ENCODE measurements around the gene FAM149A. TPM values are rescaled to one million over a fixed set of nuclear protein-coding genes. Genes with fewer than 3 reads are reported as not detected.
A peak's percentile ranks its signal among the peaks of the same experiment; 100 is the strongest.

Gene FAM149A
- total and polyA plus RNA-seq, 10 of the 15 experiments (the other 5 are each of a cell fraction or from before 2014, with no cell fraction given) = 0.38 to 1.9 (median 0.99) TPM

DNA sequence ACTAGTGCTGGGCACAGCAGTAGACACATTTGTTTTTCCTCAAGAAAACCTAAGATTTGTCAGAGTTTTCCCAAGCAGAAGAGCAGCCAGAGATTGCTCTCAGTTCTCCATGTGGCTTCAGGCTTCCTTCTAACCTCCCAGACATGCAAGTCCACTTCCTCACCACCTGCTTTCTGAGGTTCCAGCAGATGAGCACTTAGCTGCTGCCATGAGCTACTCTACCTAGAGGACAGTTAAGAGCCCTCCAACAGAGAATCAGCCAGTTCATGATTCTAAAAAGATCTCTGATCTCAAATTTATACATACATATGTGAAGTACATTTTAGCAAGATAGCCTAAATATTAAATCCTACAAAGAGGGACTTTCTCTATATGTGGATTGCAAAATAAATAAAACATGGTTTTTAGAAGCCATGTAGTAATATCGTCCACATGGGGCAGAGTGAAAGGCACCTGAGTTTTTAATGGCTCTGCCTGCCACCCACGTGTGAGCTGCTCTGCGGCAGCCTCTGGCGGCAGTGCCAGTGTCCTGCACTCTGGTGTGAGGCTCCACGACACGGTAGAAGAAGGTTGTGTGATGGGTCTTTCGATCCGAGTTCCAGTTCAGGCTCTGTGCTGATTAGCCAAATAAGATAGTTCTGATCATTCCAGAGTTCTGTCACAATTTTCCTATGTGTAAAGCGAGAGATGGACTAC, 97.2 kb downstream of the FAM149A start:
- Histone ChIP-seq H2AFZ (ENCODE audit: control insufficient read depth, low read depth, low read length) (peak overlapping the region; percentile 43), H4K20me1 (ENCODE audit: control insufficient read depth, insufficient read depth) (no peaks in the 10 kb centered on the region), H3K79me2 (ENCODE audit: control insufficient read depth, insufficient read depth, low read length) (no peaks in the 10 kb centered on the region), H3K27me3 (replicated peaks in 1 of 2; ENCODE audit: control insufficient read depth in 2 of 2, insufficient read depth in 2 of 2, low read length in 1 of 2) (no peaks in the 10 kb centered on the region), H3K9me3 (replicated peaks; ENCODE audit: control insufficient read depth, insufficient read depth, low read length) (no peaks in the 10 kb centered on the region), H3K9ac (ENCODE audit: control insufficient read depth, insufficient read depth, low read length) (no peak overlapping the region), H3K4me2 (ENCODE audit: control insufficient read depth, insufficient read depth) (no peak overlapping the region), H3K4me1 (ENCODE audit: control insufficient read depth, insufficient read depth, low read length) (no peaks in the 10 kb centered on the region), H3K27ac (ENCODE audit: control insufficient read depth, insufficient read depth) (no peak overlapping the region), H3K4me3 (no peak overlapping the region), H3K36me3 (ENCODE audit: control insufficient read depth in 2 of 2, insufficient read depth in 2 of 2, low read length in 1 of 2) (no peaks in the 10 kb centered on the region)
- ChIA-PET SMC1A (ENCODE audit: uncharacterized antibody, unreplicated experiment) (interaction anchor here (1.2 kb wide), 2 partner anchors 9 to 10 kb away, joined by 3 to 4 read pairs; no protein-coding TSS in a partner anchor), CTCF (interaction anchor here (1.5 to 1.8 kb wide), 3 partner anchors 9 to 134 kb away, joined by 4 to 7 read pairs (median 5); no protein-coding TSS in a partner anchor), POLR2A (no interaction called here), RAD21 (ENCODE audit: unreplicated experiment) (no interaction called here)
- ATAC-seq (peak; percentile 100), FAIRE-seq (no peak), DNase-seq (ENCODE audit: low read depth, low spot score) (no peak)
- intact Hi-C loops (cut with micrococcal nuclease; ENCODE audit: unreplicated experiment) (loop anchor here (2.0 kb wide), 1 partner anchor 133 kb away; the partner anchor contains the start of gene TLR3), in situ Hi-C loops (cut with MboI) (no loop called here)
- WGBS (ENCODE audit: insufficient coverage, insufficient replicate concordance, low lambda C conversion rate, missing lambda C conversion rate) = 33% methylated on average over 9 of the region's 9 CpGs
- BruUV-seq (replicated peaks) = no TSS peak
- peak; percentile 71; the same call in 1 of the 2 replicates for TF ChIP-seq SMC3 (IDR thresholded peaks at IDR 0.05; ENCODE audit: borderline replicate concordance, low read length)
- no peak for TF ChIP-seq NR2F1 (conservative IDR thresholded peaks at IDR 0.05)
- TF ChIP-seq SREBF2 (IDR thresholded peaks at IDR 0.05; ENCODE audit: low read length) = no peak
- 0 out of 2 replicates have a peak, but pooled peaks have one; percentile 33 for TF ChIP-seq CREB1 (IDR thresholded peaks at IDR 0.05; ENCODE audit: low read depth)
- TF ChIP-seq, protein P1, sequence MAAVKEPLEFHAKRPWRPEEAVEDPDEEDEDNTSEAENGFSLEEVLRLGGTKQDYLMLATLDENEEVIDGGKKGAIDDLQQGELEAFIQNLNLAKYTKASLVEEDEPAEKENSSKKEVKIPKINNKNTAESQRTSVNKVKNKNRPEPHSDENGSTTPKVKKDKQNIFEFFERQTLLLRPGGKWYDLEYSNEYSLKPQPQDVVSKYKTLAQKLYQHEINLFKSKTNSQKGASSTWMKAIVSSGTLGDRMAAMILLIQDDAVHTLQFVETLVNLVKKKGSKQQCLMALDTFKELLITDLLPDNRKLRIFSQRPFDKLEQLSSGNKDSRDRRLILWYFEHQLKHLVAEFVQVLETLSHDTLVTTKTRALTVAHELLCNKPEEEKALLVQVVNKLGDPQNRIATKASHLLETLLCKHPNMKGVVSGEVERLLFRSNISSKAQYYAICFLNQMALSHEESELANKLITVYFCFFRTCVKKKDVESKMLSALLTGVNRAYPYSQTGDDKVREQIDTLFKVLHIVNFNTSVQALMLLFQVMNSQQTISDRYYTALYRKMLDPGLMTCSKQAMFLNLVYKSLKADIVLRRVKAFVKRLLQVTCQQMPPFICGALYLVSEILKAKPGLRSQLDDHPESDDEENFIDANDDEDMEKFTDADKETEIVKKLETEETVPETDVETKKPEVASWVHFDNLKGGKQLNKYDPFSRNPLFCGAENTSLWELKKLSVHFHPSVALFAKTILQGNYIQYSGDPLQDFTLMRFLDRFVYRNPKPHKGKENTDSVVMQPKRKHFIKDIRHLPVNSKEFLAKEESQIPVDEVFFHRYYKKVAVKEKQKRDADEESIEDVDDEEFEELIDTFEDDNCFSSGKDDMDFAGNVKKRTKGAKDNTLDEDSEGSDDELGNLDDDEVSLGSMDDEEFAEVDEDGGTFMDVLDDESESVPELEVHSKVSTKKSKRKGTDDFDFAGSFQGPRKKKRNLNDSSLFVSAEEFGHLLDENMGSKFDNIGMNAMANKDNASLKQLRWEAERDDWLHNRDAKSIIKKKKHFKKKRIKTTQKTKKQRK (IDR thresholded peaks at IDR 0.05; ENCODE audit: low read depth, low read length) = no peak
- TF ChIP-seq, protein P2, sequence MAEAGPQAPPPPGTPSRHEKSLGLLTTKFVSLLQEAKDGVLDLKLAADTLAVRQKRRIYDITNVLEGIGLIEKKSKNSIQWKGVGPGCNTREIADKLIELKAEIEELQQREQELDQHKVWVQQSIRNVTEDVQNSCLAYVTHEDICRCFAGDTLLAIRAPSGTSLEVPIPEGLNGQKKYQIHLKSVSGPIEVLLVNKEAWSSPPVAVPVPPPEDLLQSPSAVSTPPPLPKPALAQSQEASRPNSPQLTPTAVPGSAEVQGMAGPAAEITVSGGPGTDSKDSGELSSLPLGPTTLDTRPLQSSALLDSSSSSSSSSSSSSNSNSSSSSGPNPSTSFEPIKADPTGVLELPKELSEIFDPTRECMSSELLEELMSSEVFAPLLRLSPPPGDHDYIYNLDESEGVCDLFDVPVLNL (IDR thresholded peaks at IDR 0.05; ENCODE audit: low read depth, low read length) = no peak
- TF ChIP-seq SIN3A (IDR thresholded peaks at IDR 0.05; ENCODE audit: low read depth, low read length) = no peak
- no peak for TF ChIP-seq NR2C1 (IDR thresholded peaks at IDR 0.05)
- TF ChIP-seq FOXM1 (IDR thresholded peaks at IDR 0.05; ENCODE audit: low read depth, low read length) = no peak
- TF ChIP-seq TCF3 (IDR thresholded peaks at IDR 0.05; ENCODE audit: borderline replicate concordance, insufficient read depth, low read depth, low read length) = no peak
- TF ChIP-seq SPI1 (IDR thresholded peaks at IDR 0.05; ENCODE audit: borderline replicate concordance, insufficient read depth, low read depth, low read length) = no peak
- no peak for TF ChIP-seq CREM (IDR thresholded peaks at IDR 0.05; ENCODE audit: low read depth)
- no peak for TF ChIP-seq SUZ12 (IDR thresholded peaks at IDR 0.05; ENCODE audit: unreplicated experiment)
- no peak for TF ChIP-seq GABPA (IDR thresholded peaks at IDR 0.05; ENCODE audit: low read depth)
- no peak for TF ChIP-seq PML (IDR thresholded peaks at IDR 0.05; ENCODE audit: low read length)
- TF ChIP-seq CHD1 (IDR thresholded peaks at IDR 0.05; ENCODE audit: low read depth, low read length) = no peak
- TF ChIP-seq ZZZ3 (IDR thresholded peaks at IDR 0.05; ENCODE audit: control insufficient read depth, insufficient read length, low read depth) = no peak
- no peak for TF ChIP-seq BMI1 (IDR thresholded peaks at IDR 0.05; ENCODE audit: borderline replicate concordance)
- no peak for TF ChIP-seq TAF1 (IDR thresholded peaks at IDR 0.05; ENCODE audit: borderline replicate concordance, low read depth, low read length)
- no peak for TF ChIP-seq POLR2A (IDR thresholded peaks at IDR 0.05; ENCODE audit: low read depth, low read length)
- no peak for TF ChIP-seq IKZF1 (conservative IDR thresholded peaks at IDR 0.05)
- TF ChIP-seq PAX5 (IDR thresholded peaks at IDR 0.05; ENCODE audit: borderline replicate concordance, low read depth, low read length) = no peak
- TF ChIP-seq IRF4 (IDR thresholded peaks at IDR 0.05; ENCODE audit: low read depth, low read length) = 0 out of 2 replicates have a peak, but pooled peaks have one; percentile 17
- TF ChIP-seq ATF7 (IDR thresholded peaks at IDR 0.05; ENCODE audit: low read depth) = no peak

Data from GM12878 (cell line).